Vagina (tissue), 2 donors: ENCODE measurements around the gene COPS7B. TPM values are rescaled to one million over a fixed set of nuclear protein-coding genes. Genes with fewer than 3 reads are reported as not detected.

Source experiments
- DNase-seq, 2 donors: peaks; one replicate each; pipeline ENCODE4 v3.0.0-alpha.2; 2017; ENCODE audit errors: extremely low spot score in 2 of 2
- H3K27ac ChIP-seq: fragments of 200-600 bp; sonication (generic); one replicate; pipeline ENCODE4 v1.5.1; 2019
- H3K27me3 ChIP-seq: fragments of 200-600 bp; sonication (generic); one replicate; pipeline ENCODE4 v1.5.1; 2019
- H3K36me3 ChIP-seq, 2 donors: fragments of 200-600 bp; sonication (generic); one replicate each; pipeline ENCODE4 v1.5.1; 2017 to 2019
- H3K4me1 ChIP-seq: fragments of 200-600 bp; sonication (generic); one replicate; pipeline ENCODE4 v1.5.1; 2019
- H3K4me3 ChIP-seq, 2 donors: fragments of 200-600 bp; sonication (generic); 1 replicate in 1 of 2; 2 replicates in 1 of 2; pipeline ENCODE4 v1.5.1; 2016 to 2019
- H3K9me3 ChIP-seq: fragments of 200-600 bp; sonication (generic); one replicate; pipeline ENCODE4 v1.5.1; 2019
- POLR2A ChIP-seq, 2 donors: fragments of 450-650 bp; IDR thresholded peaks; one replicate each; pipeline ENCODE4 v1.6.1; 2017; ENCODE audit warnings: antibody characterized with exemption in 2 of 2, mild to moderate bottlenecking in 2 of 2, moderate library complexity in 2 of 2
- POLR2AphosphoS5 ChIP-seq, 2 donors: sonication (generic); formaldehyde crosslinking; IDR thresholded peaks; one replicate each; pipeline ENCODE4 v1.9.0; 2017; ENCODE audit warnings: antibody characterized with exemption in 2 of 2, mild to moderate bottlenecking in 2 of 2, low read depth in 1 of 2; ENCODE audit not compliant: insufficient read depth in 1 of 2
- intact Hi-C: fragments of 100-400 bp; cut with DNase I; formaldehyde crosslinking; loops from one replicate; pipeline ENCODE4 v1.15.1; 2023
- total RNA-seq: library from RNA; depleted of rRNA; stranded (reverse); fragments of >200 nt; gene quantifications from one replicate; pipeline ENCODE4 v1.2.3, GENCODE V29; 2016
- TF ChIP-seq, protein P1 (sequence below), 3 experiments: fragments of 450-650 bp in 2 of 3; fragments of 200-600 bp in 1 of 3; sonication (generic) in 1 of 3; IDR thresholded peaks; one replicate each; pipeline ENCODE4 v1.5.1; 2017 to 2019; ENCODE audit warnings: antibody characterized with exemption in 3 of 3, mild to moderate bottlenecking in 2 of 3, moderate library complexity in 2 of 3

COPS7B gene
- total RNA-seq, 1 donor from 2014 or later, result 21.1 TPM

DNA sequence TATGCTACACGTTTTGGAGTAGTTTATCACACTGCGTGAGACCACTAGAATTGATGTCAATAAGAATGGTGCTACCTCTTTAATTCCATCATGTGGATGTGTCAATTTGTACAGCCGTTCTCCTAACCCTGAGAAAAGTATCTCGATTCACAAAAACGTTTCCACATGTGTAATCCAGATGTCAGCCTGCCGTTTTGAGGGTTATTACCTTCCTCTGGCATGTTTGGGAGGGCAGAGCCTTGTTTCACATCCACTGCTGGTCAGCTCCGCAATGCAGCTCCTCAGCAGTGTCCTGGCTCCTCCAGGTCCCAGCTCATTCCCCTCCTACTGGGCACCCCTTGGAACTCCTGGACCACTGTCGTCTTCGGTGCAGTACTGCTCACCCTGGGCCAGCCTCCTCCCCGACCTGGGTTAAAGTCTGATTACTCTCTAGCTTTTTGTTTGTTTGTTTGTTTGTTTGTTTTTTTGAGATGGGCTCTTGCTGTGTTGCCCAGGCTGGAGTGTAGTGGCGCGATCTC is 34.6 kb downstream of the COPS7B start:
- Histone ChIP-seq H3K36me3 (no peaks in the 10 kb centered on the region), H3K27me3 (no peaks in the 10 kb centered on the region), H3K4me1 (no peaks in the 10 kb centered on the region), H3K9me3 (no peaks in the 10 kb centered on the region), H3K27ac (no peak overlapping the region), H3K4me3 (no peak overlapping the region)
- DNase-seq, result no peak
- intact Hi-C loops, result no loop called here
- TF ChIP-seq POLR2A (IDR thresholded peaks at IDR 0.05) (no peak), POLR2AphosphoS5 (IDR thresholded peaks at IDR 0.05; ENCODE audit: insufficient read depth in 1 of 2, low read depth in 1 of 2) (no peak)
- TF ChIP-seq, protein P1, sequence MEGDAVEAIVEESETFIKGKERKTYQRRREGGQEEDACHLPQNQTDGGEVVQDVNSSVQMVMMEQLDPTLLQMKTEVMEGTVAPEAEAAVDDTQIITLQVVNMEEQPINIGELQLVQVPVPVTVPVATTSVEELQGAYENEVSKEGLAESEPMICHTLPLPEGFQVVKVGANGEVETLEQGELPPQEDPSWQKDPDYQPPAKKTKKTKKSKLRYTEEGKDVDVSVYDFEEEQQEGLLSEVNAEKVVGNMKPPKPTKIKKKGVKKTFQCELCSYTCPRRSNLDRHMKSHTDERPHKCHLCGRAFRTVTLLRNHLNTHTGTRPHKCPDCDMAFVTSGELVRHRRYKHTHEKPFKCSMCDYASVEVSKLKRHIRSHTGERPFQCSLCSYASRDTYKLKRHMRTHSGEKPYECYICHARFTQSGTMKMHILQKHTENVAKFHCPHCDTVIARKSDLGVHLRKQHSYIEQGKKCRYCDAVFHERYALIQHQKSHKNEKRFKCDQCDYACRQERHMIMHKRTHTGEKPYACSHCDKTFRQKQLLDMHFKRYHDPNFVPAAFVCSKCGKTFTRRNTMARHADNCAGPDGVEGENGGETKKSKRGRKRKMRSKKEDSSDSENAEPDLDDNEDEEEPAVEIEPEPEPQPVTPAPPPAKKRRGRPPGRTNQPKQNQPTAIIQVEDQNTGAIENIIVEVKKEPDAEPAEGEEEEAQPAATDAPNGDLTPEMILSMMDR (IDR thresholded peaks at IDR 0.05), result no peak

DNA sequence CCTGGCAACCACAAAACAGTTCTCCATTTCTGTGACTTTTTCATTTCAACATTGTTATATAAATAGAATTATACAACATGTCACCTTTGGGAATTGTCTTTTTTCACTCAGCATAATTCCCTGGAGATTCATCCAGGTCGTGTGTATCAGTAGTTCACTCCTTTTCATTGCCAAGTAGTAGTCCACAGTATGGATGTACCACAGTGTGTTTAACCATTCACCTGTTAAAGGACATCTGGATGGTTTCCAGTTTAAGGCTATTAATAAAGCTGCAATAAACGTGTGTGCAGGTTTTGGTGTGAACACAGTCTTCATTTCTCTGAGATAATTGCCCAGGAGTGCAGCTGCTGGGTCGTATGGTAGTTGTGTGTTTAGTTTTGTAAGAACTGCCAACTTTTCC is 35.7 kb downstream of the COPS7B start:
- intact Hi-C loops, result no loop called here
- no peaks in the 10 kb centered on the region for H3K4me1 ChIP-seq
- TF ChIP-seq POLR2A (IDR thresholded peaks at IDR 0.05), result no peak
- no peak for TF ChIP-seq POLR2AphosphoS5 (IDR thresholded peaks at IDR 0.05; ENCODE audit: insufficient read depth in 1 of 2, low read depth in 1 of 2)
- TF ChIP-seq, protein P1 (IDR thresholded peaks at IDR 0.05), result no peak
- no peaks in the 10 kb centered on the region for H3K27me3 ChIP-seq
- no peak for DNase-seq
- H3K4me3 ChIP-seq, result no peak overlapping the region
- no peak overlapping the region for H3K27ac ChIP-seq
- H3K9me3 ChIP-seq, result no peaks in the 10 kb centered on the region
- no peaks in the 10 kb centered on the region for H3K36me3 ChIP-seq

- no peak for DNase-seq
- H3K27me3 ChIP-seq, result no peaks in the 10 kb centered on the region
- no peaks in the 10 kb centered on the region for H3K36me3 ChIP-seq
- no peaks in the 10 kb centered on the region for H3K9me3 ChIP-seq
- intact Hi-C loops, result no loop called here
- H3K4me3 ChIP-seq, result no peak overlapping the region
- no peak overlapping the region for H3K27ac ChIP-seq
- no peak for TF ChIP-seq POLR2A (IDR thresholded peaks at IDR 0.05)
- no peak for TF ChIP-seq POLR2AphosphoS5 (IDR thresholded peaks at IDR 0.05; ENCODE audit: insufficient read depth in 1 of 2, low read depth in 1 of 2)
- TF ChIP-seq, protein P1 (IDR thresholded peaks at IDR 0.05), result no peak
- H3K4me1 ChIP-seq, result no peaks in the 10 kb centered on the region
Measured at GRCh38 chr2:231853105-231853504, 66.9 kb downstream of the COPS7B start.

GRCh38 chr2:231854616-231855125 is 68.4 kb downstream of the COPS7B start:
- DNase-seq, result no peak
- intact Hi-C loops, result no loop called here
- TF ChIP-seq POLR2A (IDR thresholded peaks at IDR 0.05) (no peak), POLR2AphosphoS5 (IDR thresholded peaks at IDR 0.05; ENCODE audit: insufficient read depth in 1 of 2, low read depth in 1 of 2) (no peak)
- TF ChIP-seq, protein P1 (IDR thresholded peaks at IDR 0.05), result no peak
- H3K27ac ChIP-seq, result no peak overlapping the region
- H3K4me1 ChIP-seq, result no peaks in the 10 kb centered on the region
- H3K4me3 ChIP-seq, result no peak overlapping the region
- H3K9me3 ChIP-seq, result no peaks in the 10 kb centered on the region
- no peaks in the 10 kb centered on the region for H3K27me3 ChIP-seq
- H3K36me3 ChIP-seq, result no peaks in the 10 kb centered on the region

DNA sequence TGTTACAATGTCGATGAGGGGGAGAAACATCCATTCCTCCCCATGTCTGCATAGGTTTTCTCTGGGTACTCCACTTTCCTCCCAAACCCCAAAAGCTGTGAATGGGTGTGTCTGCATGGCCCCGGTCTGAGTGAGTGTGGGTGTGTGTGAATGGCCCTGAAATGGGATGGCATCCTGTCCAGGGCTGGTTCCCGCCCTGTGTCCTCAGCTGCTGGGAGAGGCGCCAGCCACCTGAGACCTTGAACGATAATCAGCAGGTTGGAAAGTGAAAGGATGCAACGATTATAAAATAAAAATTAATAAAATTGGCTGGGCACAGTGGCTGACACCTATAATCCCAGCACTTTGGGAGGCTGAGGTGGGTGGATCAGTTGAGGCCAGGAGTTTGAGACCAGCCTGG is 70.7 kb downstream of the COPS7B start:
- Histone ChIP-seq H3K4me3 (no peak overlapping the region), H3K36me3 (no peaks in the 10 kb centered on the region), H3K27ac (no peak overlapping the region), H3K27me3 (no peaks in the 10 kb centered on the region), H3K4me1 (no peaks in the 10 kb centered on the region), H3K9me3 (no peaks in the 10 kb centered on the region)
- TF ChIP-seq POLR2AphosphoS5 (IDR thresholded peaks at IDR 0.05; ENCODE audit: insufficient read depth in 1 of 2, low read depth in 1 of 2) (no peak), POLR2A (IDR thresholded peaks at IDR 0.05) (no peak)
- TF ChIP-seq, protein P1 (IDR thresholded peaks at IDR 0.05), result no peak
- no peak for DNase-seq
- intact Hi-C loops, result no loop called here
